Sigmoid colon (tissue), 7 donors: ENCODE data around the gene PARP8. TPM values are rescaled to one million over a fixed set of nuclear protein-coding genes. Genes with fewer than 3 reads are reported as not detected.
"Not testable (repeated sequence)": the region's sequence is repeated elsewhere in the genome, so short reads cannot be mapped to it uniquely, and the experiment has no call there.

Source experiments
- DNase-seq: peaks from one replicate; pipeline ENCODE4 v3.0.0-alpha.2; 2019
- H3K27ac ChIP-seq, 4 donors: fragments of 200-600 bp; sonication (generic); one replicate each; pipeline ENCODE4 v1.5.1; 2016 to 2019; ENCODE audit warnings: mild to moderate bottlenecking in 1 of 4
- H3K27me3 ChIP-seq, 3 donors: fragments of 200-600 bp; sonication (generic); one replicate each; pipeline ENCODE4 v1.5.1; 2019; ENCODE audit warnings: mild to moderate bottlenecking in 1 of 3
- H3K36me3 ChIP-seq, 4 donors: fragments of 200-600 bp; sonication (generic); one replicate each; pipeline ENCODE4 v1.5.1; 2016 to 2019
- H3K4me1 ChIP-seq, 4 donors: fragments of 200-600 bp; sonication (generic); one replicate each; pipeline ENCODE4 v1.5.1; 2017 to 2019
- H3K4me3 ChIP-seq, 4 donors: fragments of 200-600 bp; sonication (generic); one replicate each; pipeline ENCODE4 v1.5.1; 2017 to 2019; ENCODE audit warnings: mild to moderate bottlenecking in 2 of 4, moderate library complexity in 1 of 4
- H3K9me3 ChIP-seq, 4 donors: fragments of 200-600 bp in 3 of 4; sonication (generic) in 3 of 4; one replicate each; pipeline versions ENCODE4 v1.5.1 to v1.6.1; 2013 to 2019
- EP300 ChIP-seq, 4 donors: sonication (generic); formaldehyde crosslinking; IDR thresholded peaks; one replicate each; pipeline ENCODE4 v1.6.1; 2017; ENCODE audit warnings: antibody characterized with exemption in 4 of 4
- POLR2A ChIP-seq, 2 donors: fragments of 450-650 bp; IDR thresholded peaks; one replicate each; pipeline ENCODE4 v1.6.1; 2016; ENCODE audit warnings: antibody characterized with exemption in 2 of 2, mild to moderate bottlenecking in 2 of 2, moderate library complexity in 2 of 2
- POLR2AphosphoS5 ChIP-seq, 4 donors: sonication (generic); formaldehyde crosslinking; IDR thresholded peaks; one replicate each; pipeline ENCODE4 v1.6.1; 2017; ENCODE audit warnings: antibody characterized with exemption in 4 of 4
- WGBS, 2 donors: extraction: QIAGEN DNeasy Blood & Tissue Kit; methylation state at CpG; one replicate each; pipeline ENCODE4 v1.1.7; 2013; 5-methylcytosine and 5-hydroxymethylcytosine counted together
- intact Hi-C: fragments of 100-400 bp; cut with DNase I; formaldehyde crosslinking; loops from one replicate; pipeline ENCODE4 v1.15.1; 2023
- polyA plus RNA-seq, 3 donors: library from polyadenylated mRNA; stranded (reverse); fragments of 200-250 nt; gene quantifications; one replicate each; pipeline ENCODE4 v1.2.3, GENCODE V29; 2013
- total RNA-seq, 4 donors: library from RNA; depleted of rRNA; stranded (reverse); fragments of >200 nt; gene quantifications; one replicate each; pipeline ENCODE4 v1.1.0, GENCODE V29; 2016
- TF ChIP-seq, protein P1 (sequence below), 4 experiments: fragments of 450-650 bp in 3 of 4; fragments of 200-600 bp in 1 of 4; IDR thresholded peaks; one replicate each; pipeline ENCODE4 v1.5.1; 2016 to 2019; ENCODE audit warnings: antibody characterized with exemption in 4 of 4, mild to moderate bottlenecking in 3 of 4, moderate library complexity in 2 of 4
- donor health status: healthy with polysubstance abuse.
- donor health status: Bipolar disorder and iron deficiency.
- donor health status: healthy.

The PARP8 gene
- total and polyA plus RNA-seq, 7 donors: 1.8 to 26.9 (median 13.3) TPM

DNA sequence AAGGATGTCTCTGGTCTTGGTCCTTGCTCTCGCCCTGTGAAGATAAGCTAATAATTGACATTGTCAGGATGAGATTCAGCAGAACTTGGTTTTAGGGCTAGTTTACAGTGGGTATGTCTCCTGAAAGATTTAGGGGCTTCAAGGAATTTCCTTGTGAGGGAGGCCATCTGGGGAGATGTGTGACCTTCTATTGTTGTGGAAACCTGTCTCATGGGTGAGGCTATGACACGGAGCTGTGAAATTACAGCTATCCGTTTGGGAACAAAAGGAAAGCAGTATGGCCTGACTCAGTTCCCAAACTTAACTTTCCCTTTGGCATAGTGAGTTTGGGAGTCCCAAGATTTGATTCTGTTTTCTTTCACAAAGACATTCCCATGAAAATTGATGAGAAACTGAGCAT is 142.0 kb downstream of the PARP8 start:
- 91 to 93% methylated on average over 3 of the region's 3 CpGs for WGBS, 2 donors
- Histone ChIP-seq H3K27me3 (no peaks in the 10 kb centered on the region), H3K4me1 (no peaks in the 10 kb centered on the region), H3K4me3 (no peak overlapping the region), H3K36me3 (no peaks in the 10 kb centered on the region), H3K9me3 (no peaks in the 10 kb centered on the region), H3K27ac (no peak overlapping the region)
- TF ChIP-seq, protein P1, sequence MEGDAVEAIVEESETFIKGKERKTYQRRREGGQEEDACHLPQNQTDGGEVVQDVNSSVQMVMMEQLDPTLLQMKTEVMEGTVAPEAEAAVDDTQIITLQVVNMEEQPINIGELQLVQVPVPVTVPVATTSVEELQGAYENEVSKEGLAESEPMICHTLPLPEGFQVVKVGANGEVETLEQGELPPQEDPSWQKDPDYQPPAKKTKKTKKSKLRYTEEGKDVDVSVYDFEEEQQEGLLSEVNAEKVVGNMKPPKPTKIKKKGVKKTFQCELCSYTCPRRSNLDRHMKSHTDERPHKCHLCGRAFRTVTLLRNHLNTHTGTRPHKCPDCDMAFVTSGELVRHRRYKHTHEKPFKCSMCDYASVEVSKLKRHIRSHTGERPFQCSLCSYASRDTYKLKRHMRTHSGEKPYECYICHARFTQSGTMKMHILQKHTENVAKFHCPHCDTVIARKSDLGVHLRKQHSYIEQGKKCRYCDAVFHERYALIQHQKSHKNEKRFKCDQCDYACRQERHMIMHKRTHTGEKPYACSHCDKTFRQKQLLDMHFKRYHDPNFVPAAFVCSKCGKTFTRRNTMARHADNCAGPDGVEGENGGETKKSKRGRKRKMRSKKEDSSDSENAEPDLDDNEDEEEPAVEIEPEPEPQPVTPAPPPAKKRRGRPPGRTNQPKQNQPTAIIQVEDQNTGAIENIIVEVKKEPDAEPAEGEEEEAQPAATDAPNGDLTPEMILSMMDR (IDR thresholded peaks at IDR 0.05): no peak
- DNase-seq: no peak
- intact Hi-C loops: no loop called here

DNA sequence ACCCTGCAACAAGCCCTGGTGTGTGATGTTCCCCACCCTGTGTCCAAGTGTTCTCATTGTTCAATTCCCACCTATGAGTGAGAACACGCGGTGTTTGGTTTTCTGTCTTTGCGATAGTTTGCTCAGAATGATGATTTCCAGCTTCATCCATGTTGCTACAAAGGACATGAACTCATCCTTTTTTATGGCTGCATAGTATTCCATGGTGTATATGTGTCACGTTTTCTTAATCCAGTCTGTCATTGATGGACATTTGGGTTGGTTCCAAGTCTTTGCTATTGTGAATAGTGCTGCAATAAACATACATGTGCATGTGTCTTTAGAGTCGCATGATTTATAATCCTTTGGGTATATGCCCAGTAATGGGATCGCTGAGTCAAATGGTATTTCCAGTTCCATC is 145.3 kb downstream of the PARP8 start:
- DNase-seq, H3K9me3 ChIP-seq, H3K4me1 ChIP-seq, H3K27ac ChIP-seq, intact Hi-C loops, H3K27me3 ChIP-seq, H3K4me3 ChIP-seq, H3K36me3 ChIP-seq: not testable (repeated sequence)
- WGBS, 2 donors: 90 to 97% methylated on average over 6 of the region's 6 CpGs

DNA sequence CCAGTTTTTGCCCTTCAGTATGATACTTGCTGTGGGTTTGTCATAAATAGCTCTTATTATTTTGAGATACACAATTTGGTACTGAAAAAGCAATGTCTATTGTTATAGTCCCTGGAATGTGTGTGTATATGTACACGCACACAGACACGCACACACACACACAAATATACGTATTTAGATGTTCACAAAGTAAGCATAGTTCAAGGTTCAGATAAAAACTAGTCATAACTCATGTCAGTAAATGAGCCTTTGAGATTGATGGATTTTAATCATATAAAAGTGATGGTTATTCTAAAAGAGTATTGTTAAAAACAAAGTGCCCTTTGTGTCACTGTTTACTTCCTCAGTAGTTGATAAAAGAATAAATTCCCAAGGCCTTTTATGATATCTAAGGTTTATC is 147.3 kb downstream of the PARP8 start:
- Histone ChIP-seq H3K9me3 (no peaks in the 10 kb centered on the region), H3K4me1 (no peaks in the 10 kb centered on the region), H3K27me3 (no peaks in the 10 kb centered on the region), H3K4me3 (no peak overlapping the region), H3K27ac (no peak overlapping the region), H3K36me3 (peaks cover 0 to 12% (median 0%) of the 10 kb centered on the region in 4 donors)
- no peak for TF ChIP-seq EP300 (IDR thresholded peaks at IDR 0.05)
- 81 to 89% methylated on average over 3 of the region's 3 CpGs for WGBS, 2 donors
- intact Hi-C loops: no loop called here
- DNase-seq: no peak

- no peak for TF ChIP-seq POLR2AphosphoS5 (IDR thresholded peaks at IDR 0.05)
- no peak for TF ChIP-seq EP300 (IDR thresholded peaks at IDR 0.05)
- TF ChIP-seq, protein P1 (IDR thresholded peaks at IDR 0.05): no peak
- no peak for TF ChIP-seq POLR2A (IDR thresholded peaks at IDR 0.05)
- Histone ChIP-seq H3K4me1 (no peaks in the 10 kb centered on the region), H3K27ac (no peak overlapping the region), H3K36me3 (peaks cover 0 to 12% (median 0%) of the 10 kb centered on the region in 4 donors), H3K4me3 (no peak overlapping the region), H3K9me3 (no peaks in the 10 kb centered on the region), H3K27me3 (no peaks in the 10 kb centered on the region)
- WGBS, 2 donors: 91 to 92% methylated on average over 6 of the region's 6 CpGs
- intact Hi-C loops: no loop called here
- no peak for DNase-seq
These were observed 148.1 kb downstream of the PARP8 start for GRCh38 chr5:50814556-50814955.

GRCh38 chr5:50822046-50822445 is 155.6 kb downstream of the PARP8 start:
- no peak overlapping the region for H3K4me3 ChIP-seq
- H3K9me3 ChIP-seq: no peaks in the 10 kb centered on the region
- H3K27me3 ChIP-seq: no peaks in the 10 kb centered on the region
- TF ChIP-seq, protein P1 (IDR thresholded peaks at IDR 0.05): no peak
- TF ChIP-seq POLR2AphosphoS5 (IDR thresholded peaks at IDR 0.05): no peak
- no peak for TF ChIP-seq POLR2A (IDR thresholded peaks at IDR 0.05)
- TF ChIP-seq EP300 (IDR thresholded peaks at IDR 0.05): no peak
- H3K36me3 ChIP-seq: peaks cover 0 to 32% (median 0%) of the 10 kb centered on the region in 4 donors
- intact Hi-C loops: no loop called here
- H3K27ac ChIP-seq: no peak overlapping the region
- 92 to 96% methylated on average over 2 of the region's 2 CpGs for WGBS, 2 donors
- DNase-seq: no peak
- no peaks in the 10 kb centered on the region for H3K4me1 ChIP-seq

- Histone ChIP-seq H3K36me3 (peaks cover 0 to 29% (median 0%) of the 10 kb centered on the region in 4 donors), H3K27ac (no peak overlapping the region), H3K4me1 (no peaks in the 10 kb centered on the region), H3K4me3 (no peak overlapping the region), H3K9me3 (no peaks in the 10 kb centered on the region), H3K27me3 (no peaks in the 10 kb centered on the region)
- WGBS, 2 donors: 90 to 94% methylated on average over 3 of the region's 3 CpGs
- intact Hi-C loops: no loop called here
- TF ChIP-seq, protein P1 (IDR thresholded peaks at IDR 0.05): no peak
- TF ChIP-seq POLR2A (IDR thresholded peaks at IDR 0.05) (no peak), EP300 (IDR thresholded peaks at IDR 0.05) (no peak), POLR2AphosphoS5 (IDR thresholded peaks at IDR 0.05) (no peak)
- DNase-seq: no peak
These were observed 156.3 kb downstream of the PARP8 start for GRCh38 chr5:50822761-50823160.
